Measurements from ENCODE around the gene PARP1. TPM values are rescaled to one million over a fixed set of nuclear protein-coding genes. Genes with fewer than 3 reads are reported as not detected.

PARP1 gene
- total RNA-seq, 1 experiment from 2014 or later = 213 TPM

DNA sequence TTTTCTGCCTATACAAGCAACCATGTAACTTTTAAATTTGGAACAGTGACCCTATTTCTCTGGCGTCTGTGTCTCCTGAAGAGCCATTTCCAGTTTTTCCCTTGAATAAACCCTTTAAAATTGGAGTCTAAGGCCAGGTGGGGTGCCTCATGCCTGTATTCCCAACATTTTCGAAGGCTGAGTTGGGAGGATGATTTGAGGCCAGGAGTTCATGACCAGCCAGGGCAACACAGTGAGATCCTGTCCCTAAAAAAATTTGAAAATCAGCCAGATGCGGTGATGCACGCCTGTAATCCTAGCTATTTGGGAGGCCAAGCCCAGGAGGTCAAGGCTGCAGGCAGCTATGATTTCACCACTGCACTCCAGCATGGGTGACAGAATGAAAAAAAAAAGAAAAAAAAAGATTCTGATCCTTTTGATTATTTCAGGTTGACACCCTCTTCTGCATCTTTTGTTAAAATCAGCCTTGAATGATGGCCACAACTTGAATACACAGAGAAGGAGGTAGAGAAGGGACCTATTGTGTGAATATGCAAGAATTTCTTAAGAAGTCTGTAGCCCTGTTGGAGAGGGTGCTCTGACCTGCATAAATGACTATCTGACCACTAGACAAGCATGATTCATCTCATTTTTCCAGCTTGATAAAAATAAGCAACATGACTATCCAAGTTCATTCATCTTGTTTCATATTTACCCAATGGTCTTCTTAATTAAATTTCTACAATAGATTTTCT, 40.2 kb upstream of the PARP1 start:
- TF ChIP-seq POLR2A (IDR thresholded peaks at IDR 0.05; ENCODE audit: borderline replicate concordance, extremely low read depth, insufficient read depth, insufficient read length) = no peak
- no peak for TF ChIP-seq REST (IDR thresholded peaks at IDR 0.05; ENCODE audit: low read depth)
- no peak for TF ChIP-seq TCF7L2 (IDR thresholded peaks at IDR 0.05; ENCODE audit: borderline replicate concordance, extremely low read depth, insufficient read depth, insufficient read length)
- no peak for TF ChIP-seq ZNF274 (IDR thresholded peaks at IDR 0.05; ENCODE audit: low read depth, low read length)
- TF ChIP-seq, protein P1, sequence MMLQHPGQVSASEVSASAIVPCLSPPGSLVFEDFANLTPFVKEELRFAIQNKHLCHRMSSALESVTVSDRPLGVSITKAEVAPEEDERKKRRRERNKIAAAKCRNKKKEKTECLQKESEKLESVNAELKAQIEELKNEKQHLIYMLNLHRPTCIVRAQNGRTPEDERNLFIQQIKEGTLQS (IDR thresholded peaks at IDR 0.05) = no peak
- TF ChIP-seq SIN3A (IDR thresholded peaks at IDR 0.05; ENCODE audit: low read depth) = no peak
- no peak for TF ChIP-seq ELF1 (IDR thresholded peaks at IDR 0.05; ENCODE audit: borderline replicate concordance, low read depth)
- TF ChIP-seq FOSL1 (IDR thresholded peaks at IDR 0.05; ENCODE audit: low read depth) = no peak
- TF ChIP-seq EGR1 (IDR thresholded peaks at IDR 0.05; ENCODE audit: low read depth) = no peak
- no peak for TF ChIP-seq SP1 (IDR thresholded peaks at IDR 0.05; ENCODE audit: low read depth)
- no peak for TF ChIP-seq YY1 (IDR thresholded peaks at IDR 0.05; ENCODE audit: extremely low read depth, insufficient replicate concordance, low read depth, low read length)
- TF ChIP-seq, protein P2, sequence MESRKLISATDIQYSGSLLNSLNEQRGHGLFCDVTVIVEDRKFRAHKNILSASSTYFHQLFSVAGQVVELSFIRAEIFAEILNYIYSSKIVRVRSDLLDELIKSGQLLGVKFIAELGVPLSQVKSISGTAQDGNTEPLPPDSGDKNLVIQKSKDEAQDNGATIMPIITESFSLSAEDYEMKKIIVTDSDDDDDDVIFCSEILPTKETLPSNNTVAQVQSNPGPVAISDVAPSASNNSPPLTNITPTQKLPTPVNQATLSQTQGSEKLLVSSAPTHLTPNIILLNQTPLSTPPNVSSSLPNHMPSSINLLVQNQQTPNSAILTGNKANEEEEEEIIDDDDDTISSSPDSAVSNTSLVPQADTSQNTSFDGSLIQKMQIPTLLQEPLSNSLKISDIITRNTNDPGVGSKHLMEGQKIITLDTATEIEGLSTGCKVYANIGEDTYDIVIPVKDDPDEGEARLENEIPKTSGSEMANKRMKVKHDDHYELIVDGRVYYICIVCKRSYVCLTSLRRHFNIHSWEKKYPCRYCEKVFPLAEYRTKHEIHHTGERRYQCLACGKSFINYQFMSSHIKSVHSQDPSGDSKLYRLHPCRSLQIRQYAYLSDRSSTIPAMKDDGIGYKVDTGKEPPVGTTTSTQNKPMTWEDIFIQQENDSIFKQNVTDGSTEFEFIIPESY (IDR thresholded peaks at IDR 0.05; ENCODE audit: extremely low read depth, insufficient replicate concordance, low read length) = no peak
- no peak for TF ChIP-seq EZH2 (IDR thresholded peaks at IDR 0.05)
- TF ChIP-seq, protein P3, sequence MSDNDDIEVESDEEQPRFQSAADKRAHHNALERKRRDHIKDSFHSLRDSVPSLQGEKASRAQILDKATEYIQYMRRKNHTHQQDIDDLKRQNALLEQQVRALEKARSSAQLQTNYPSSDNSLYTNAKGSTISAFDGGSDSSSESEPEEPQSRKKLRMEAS (IDR thresholded peaks at IDR 0.05) = no peak
- Histone ChIP-seq H3K4me3 (replicated peaks in 1 of 2; ENCODE audit: low read depth in 1 of 2, low read length in 2 of 2) (no peak overlapping the region), H3K4me1 (ENCODE audit: control insufficient read depth in 1 of 2, insufficient read depth in 2 of 2, low read length in 2 of 2) (peaks cover 11 to 35% of the 10 kb centered on the region in 2 experiments), H3K79me2 (ENCODE audit: insufficient read depth, low read length) (no peaks in the 10 kb centered on the region), H3K9ac (ENCODE audit: low read length) (no peak overlapping the region), H3K27me3 (ENCODE audit: insufficient read depth, low read length) (no peaks in the 10 kb centered on the region), H2AFZ (ENCODE audit: low read depth, low read length, poor library complexity, severe bottlenecking) (no peak overlapping the region), H3K36me3 (ENCODE audit: control insufficient read depth in 1 of 2, insufficient read depth in 2 of 2, low read length in 2 of 2) (no peaks in the 10 kb centered on the region), H3K4me2 (ENCODE audit: low read length) (peak overlapping the region; percentile 22; the same call in 1 of the 2 replicates), H3K27ac (ENCODE audit: low read depth, low read length) (no peak overlapping the region), H3K9me3 (ENCODE audit: control insufficient read depth in 1 of 2, insufficient read depth in 1 of 2, low read depth in 1 of 2, low read length in 2 of 2) (no peaks in the 10 kb centered on the region), H3K9me2 (ENCODE audit: insufficient read depth) (no peaks in the 10 kb centered on the region), H4K20me1 (ENCODE audit: insufficient read depth) (no peaks in the 10 kb centered on the region)
- ATAC-seq = no peak
- no TSS peak for BruUV-seq (replicated peaks)
- no peak for DNase-seq (ENCODE audit: low read depth, low spot score)
- intact Hi-C loops (cut with micrococcal nuclease) = no loop called here
- ChIA-PET POLR2A (no interaction called here), RAD21 (ENCODE audit: low non-redundant PET in 1 of 2, low total read pairs in 2 of 2, uncharacterized antibody in 2 of 2, unreplicated experiment in 2 of 2) (no interaction called here), CTCF (interaction anchor here (1.4 kb wide), 1 partner anchor 13 kb away, joined by 3 read pairs; no protein-coding TSS in a partner anchor)

All from HCT116 (cell line).